Esophagus squamous epithelium (tissue), 5 donors: ENCODE results near the gene SCNN1G. TPM values are rescaled to one million over a fixed set of nuclear protein-coding genes. Genes with fewer than 3 reads are reported as not detected.

ENCODE experiments used
- DNase-seq: peaks from one replicate; lab custom pipeline; 2025; lab: John Stamatoyannopoulos, UW
- H3K27ac ChIP-seq, 4 donors: fragments of 200-600 bp; sonication (generic); one replicate each; pipeline ENCODE4 v1.5.1; 2016 to 2019; ENCODE audit warnings: mild to moderate bottlenecking in 1 of 4
- H3K27me3 ChIP-seq, 4 donors: fragments of 200-600 bp; sonication (generic); 1 replicate in 3 of 4; 2 replicates in 1 of 4; pipeline versions ENCODE4 v1.5.1 to v1.6.0; 2017 to 2021; ENCODE audit warnings: antibody characterized with exemption in 1 of 4
- H3K36me3 ChIP-seq, 3 donors: fragments of 200-600 bp; sonication (generic); one replicate each; pipeline ENCODE4 v1.5.1; 2016 to 2019
- H3K4me1 ChIP-seq, 3 donors: fragments of 200-600 bp; sonication (generic); one replicate each; pipeline ENCODE4 v1.5.1; 2017 to 2019
- H3K4me3 ChIP-seq, 4 donors: fragments of 200-600 bp; sonication (generic); 1 replicate in 3 of 4; 2 replicates in 1 of 4; pipeline ENCODE4 v1.5.1; 2016 to 2019; ENCODE audit warnings: mild to moderate bottlenecking in 2 of 4, moderate library complexity in 1 of 4
- H3K9me3 ChIP-seq, 3 donors: fragments of 200-600 bp; sonication (generic); one replicate each; pipeline ENCODE4 v1.5.1; 2016 to 2019
- POLR2A ChIP-seq, 4 donors: fragments of 450-650 bp; IDR thresholded peaks; one replicate each; pipeline ENCODE4 v1.6.1; 2017; ENCODE audit warnings: antibody characterized with exemption in 4 of 4, mild to moderate bottlenecking in 4 of 4, moderate library complexity in 3 of 4
- WGBS, 2 donors: methylation state at CpG; one replicate each; pipeline ENCODE4 v1.1.5; 2018; 5-methylcytosine and 5-hydroxymethylcytosine counted together
- intact Hi-C: fragments of 100-400 bp; cut with DNase I; formaldehyde crosslinking; loops from one replicate; pipeline ENCODE4 v1.15.0; 2022
- total RNA-seq, 4 donors: library from RNA; depleted of rRNA; stranded (reverse); fragments of >200 nt; gene quantifications; one replicate each; pipeline ENCODE4 v1.1.0, GENCODE V29; 2016
- TF ChIP-seq, protein P1 (sequence below), 6 experiments: fragments of 450-650 bp in 4 of 6; fragments of 200-600 bp in 2 of 6; sonication (generic) in 2 of 6; IDR thresholded peaks; one replicate each; pipeline ENCODE4 v1.5.1; 2016 to 2019; ENCODE audit warnings: antibody characterized with exemption in 6 of 6, mild to moderate bottlenecking in 4 of 6, moderate library complexity in 4 of 6
- donor health status: DM: yes; HTN: yes; CAD: no.

SCNN1G gene
- total RNA-seq, 4 donors from 2014 or later: 5.0 to 10.8 (median 7.0) TPM

DNA sequence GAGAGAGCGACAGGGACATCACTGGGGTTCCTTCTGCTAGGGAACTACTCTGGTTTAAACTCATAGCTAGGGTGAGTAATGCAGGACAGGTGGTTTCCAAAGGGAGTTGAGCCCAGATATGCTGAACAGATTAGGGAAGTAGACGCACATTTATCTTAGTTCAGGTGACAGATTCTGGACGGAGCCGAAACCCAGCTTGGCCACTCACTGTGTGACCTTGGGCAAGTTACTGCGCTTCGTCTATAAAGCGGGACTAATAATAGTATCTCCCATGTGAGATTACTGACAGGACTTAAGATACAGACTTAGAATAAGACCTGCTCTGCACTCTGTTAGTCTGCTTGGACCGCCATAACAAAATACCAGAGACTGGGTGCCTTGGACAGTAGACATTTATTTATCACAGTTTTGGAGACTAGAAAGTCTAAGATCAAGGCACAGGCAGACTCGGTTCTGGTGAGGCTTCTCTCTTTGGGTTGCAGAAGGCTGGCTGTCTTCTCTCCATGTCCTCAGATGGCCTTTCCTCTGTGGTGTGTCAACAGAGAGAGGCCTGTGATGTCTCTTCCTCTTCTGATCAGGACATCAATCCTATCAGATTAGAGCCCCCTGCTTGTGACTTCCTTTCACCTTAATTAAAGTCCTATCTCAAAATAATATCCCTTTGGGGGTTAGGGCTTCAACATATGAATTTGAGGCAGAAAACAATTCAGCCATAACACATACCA lies 12.1 kb downstream of the SCNN1G start:
- DNase-seq: no peak
- no peak for TF ChIP-seq POLR2A (IDR thresholded peaks at IDR 0.05)
- TF ChIP-seq, protein P1, sequence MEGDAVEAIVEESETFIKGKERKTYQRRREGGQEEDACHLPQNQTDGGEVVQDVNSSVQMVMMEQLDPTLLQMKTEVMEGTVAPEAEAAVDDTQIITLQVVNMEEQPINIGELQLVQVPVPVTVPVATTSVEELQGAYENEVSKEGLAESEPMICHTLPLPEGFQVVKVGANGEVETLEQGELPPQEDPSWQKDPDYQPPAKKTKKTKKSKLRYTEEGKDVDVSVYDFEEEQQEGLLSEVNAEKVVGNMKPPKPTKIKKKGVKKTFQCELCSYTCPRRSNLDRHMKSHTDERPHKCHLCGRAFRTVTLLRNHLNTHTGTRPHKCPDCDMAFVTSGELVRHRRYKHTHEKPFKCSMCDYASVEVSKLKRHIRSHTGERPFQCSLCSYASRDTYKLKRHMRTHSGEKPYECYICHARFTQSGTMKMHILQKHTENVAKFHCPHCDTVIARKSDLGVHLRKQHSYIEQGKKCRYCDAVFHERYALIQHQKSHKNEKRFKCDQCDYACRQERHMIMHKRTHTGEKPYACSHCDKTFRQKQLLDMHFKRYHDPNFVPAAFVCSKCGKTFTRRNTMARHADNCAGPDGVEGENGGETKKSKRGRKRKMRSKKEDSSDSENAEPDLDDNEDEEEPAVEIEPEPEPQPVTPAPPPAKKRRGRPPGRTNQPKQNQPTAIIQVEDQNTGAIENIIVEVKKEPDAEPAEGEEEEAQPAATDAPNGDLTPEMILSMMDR (IDR thresholded peaks at IDR 0.05): no peak
- peaks cover 0 to 14% (median 5%) of the 10 kb centered on the region in 3 donors for H3K4me1 ChIP-seq
- H3K4me3 ChIP-seq: no peak overlapping the region
- no peaks in the 10 kb centered on the region for H3K27me3 ChIP-seq
- peaks cover 0 to 98% (median 0%) of the 10 kb centered on the region in 3 donors for H3K36me3 ChIP-seq
- 80% methylated on average over 5 to 9 of the region's 9 CpGs for WGBS, 2 donors
- no peaks in the 10 kb centered on the region for H3K9me3 ChIP-seq
- intact Hi-C loops: no loop called here
- H3K27ac ChIP-seq: no peak overlapping the region

DNA sequence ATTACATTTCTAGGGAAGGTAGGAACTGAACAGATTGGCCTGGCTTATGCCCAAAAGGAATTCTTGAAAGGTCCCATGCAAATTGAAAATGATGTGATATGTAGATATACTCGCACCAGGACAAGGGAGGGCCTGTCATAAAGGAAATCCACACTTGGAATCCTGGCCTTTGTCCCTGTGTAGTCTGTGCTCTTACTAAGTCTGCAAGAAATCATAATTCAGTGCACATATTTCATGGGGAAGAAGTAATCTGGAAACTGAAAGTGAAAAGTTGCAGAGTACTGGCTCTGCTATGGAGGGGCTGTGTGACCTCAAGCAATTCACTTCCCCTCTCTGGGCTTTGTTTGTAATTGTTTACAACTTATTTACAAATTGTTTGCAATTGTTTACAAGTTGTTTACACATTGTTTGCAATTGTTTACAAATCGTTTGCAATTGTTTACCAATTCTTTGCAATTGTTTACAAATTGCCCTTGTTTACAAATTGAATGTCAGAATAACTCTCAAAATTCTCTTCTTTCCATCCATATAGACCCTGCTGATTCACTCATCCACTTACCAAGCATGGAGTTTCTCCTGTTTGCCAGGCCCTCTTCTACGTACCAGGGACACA lies 12.9 kb downstream of the SCNN1G start:
- 49 to 55% methylated on average over 3 of the region's 3 CpGs for WGBS, 2 donors
- DNase-seq: no peak
- intact Hi-C loops: no loop called here
- Histone ChIP-seq H3K4me1 (peaks cover 0 to 14% (median 5%) of the 10 kb centered on the region in 3 donors), H3K36me3 (peaks cover 0 to 98% (median 0%) of the 10 kb centered on the region in 3 donors), H3K4me3 (no peak overlapping the region), H3K9me3 (no peaks in the 10 kb centered on the region), H3K27ac (no peak overlapping the region), H3K27me3 (peaks cover 0 to 3% (median 0%) of the 10 kb centered on the region in 4 donors)
- TF ChIP-seq POLR2A (IDR thresholded peaks at IDR 0.05): no peak
- TF ChIP-seq, protein P1 (IDR thresholded peaks at IDR 0.05): no peak

DNA sequence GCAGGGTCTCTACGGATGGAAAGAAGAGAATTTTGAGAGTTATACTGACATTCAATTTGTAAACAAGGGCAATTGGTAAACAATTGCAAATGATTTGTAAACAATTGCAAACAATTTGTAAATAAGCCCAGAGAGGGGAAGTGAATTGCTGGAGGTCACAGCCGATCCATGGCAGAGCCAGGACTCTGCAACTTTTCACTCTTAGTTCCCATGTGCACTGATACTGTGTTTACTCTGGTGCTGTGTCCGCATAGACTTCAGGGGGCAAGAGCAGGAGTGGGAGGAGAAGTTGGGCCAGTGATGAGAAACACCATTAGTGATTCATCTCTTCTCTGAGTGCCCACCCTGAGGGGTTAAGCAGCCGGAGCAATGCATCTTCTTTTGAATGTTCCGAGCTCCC lies 14.0 kb downstream of the SCNN1G start:
- Histone ChIP-seq H3K27ac (no peak overlapping the region), H3K36me3 (peaks cover 0 to 99% (median 0%) of the 10 kb centered on the region in 3 donors), H3K27me3 (peaks cover 0 to 3% (median 0%) of the 10 kb centered on the region in 4 donors), H3K4me3 (no peak overlapping the region), H3K9me3 (no peaks in the 10 kb centered on the region), H3K4me1 (peaks cover 0 to 14% (median 5%) of the 10 kb centered on the region in 3 donors)
- intact Hi-C loops: no loop called here
- 64 to 70% methylated on average over 5 of the region's 5 CpGs for WGBS, 2 donors
- TF ChIP-seq, protein P1 (IDR thresholded peaks at IDR 0.05): no peak
- no peak for TF ChIP-seq POLR2A (IDR thresholded peaks at IDR 0.05)
- DNase-seq: no peak

DNA sequence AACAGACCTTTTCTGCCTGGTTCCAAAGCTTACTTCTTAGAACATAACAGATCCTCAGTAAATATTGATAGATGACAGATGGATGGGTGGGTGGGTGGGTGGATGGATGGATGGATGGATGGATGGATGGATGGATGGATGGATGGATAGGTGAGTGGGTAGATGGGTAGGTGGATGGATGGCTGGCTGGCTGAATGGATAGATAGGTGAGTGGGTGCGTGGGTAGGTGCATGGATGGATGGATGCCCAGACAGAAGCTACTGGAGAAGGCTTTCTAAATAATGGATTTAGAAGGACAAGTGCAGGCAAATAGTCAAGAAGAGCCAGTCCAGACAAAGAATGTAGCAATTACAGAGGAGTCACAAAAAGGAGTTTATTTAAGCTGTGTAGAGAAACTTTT lies 19.6 kb downstream of the SCNN1G start:
- no peaks in the 10 kb centered on the region for H3K9me3 ChIP-seq
- H3K4me1 ChIP-seq: no peaks in the 10 kb centered on the region
- TF ChIP-seq, protein P1 (IDR thresholded peaks at IDR 0.05): no peak
- no peak for TF ChIP-seq POLR2A (IDR thresholded peaks at IDR 0.05)
- H3K36me3 ChIP-seq: peaks cover 0 to 82% (median 0%) of the 10 kb centered on the region in 3 donors
- DNase-seq: no peak
- 41 to 76% methylated on average over 1 of the region's 1 CpG for WGBS, 2 donors
- H3K4me3 ChIP-seq: no peak overlapping the region
- peaks cover 0 to 3% (median 0%) of the 10 kb centered on the region in 4 donors for H3K27me3 ChIP-seq
- intact Hi-C loops: no loop called here
- no peak overlapping the region for H3K27ac ChIP-seq

DNA sequence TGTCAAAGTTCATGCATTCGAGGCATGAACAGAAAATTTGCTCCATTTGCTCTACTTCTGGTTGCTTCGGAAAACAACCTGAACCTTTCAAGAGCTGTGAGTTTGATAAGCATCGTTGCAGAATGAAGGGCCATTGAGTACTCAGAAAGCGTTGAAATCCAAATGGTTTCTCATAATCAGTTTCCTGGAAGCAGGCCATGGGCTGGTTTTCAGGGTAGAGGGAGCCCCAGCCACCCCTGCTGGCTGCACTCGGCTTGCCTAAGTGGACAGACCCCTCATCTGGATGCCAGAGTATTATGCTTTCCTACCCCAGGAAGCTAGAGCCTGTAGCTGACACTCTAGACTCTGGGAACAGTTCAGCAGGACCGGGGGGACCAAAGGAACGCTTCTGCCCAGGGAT lies 24.4 kb downstream of the SCNN1G start:
- Histone ChIP-seq H3K4me3 (no peak overlapping the region), H3K9me3 (no peaks in the 10 kb centered on the region), H3K27ac (no peak overlapping the region), H3K36me3 (peaks cover 0 to 83% (median 0%) of the 10 kb centered on the region in 3 donors), H3K4me1 (no peaks in the 10 kb centered on the region), H3K27me3 (peaks cover 0 to 5% (median 0%) of the 10 kb centered on the region in 4 donors)
- intact Hi-C loops: no loop called here
- WGBS, 2 donors: 82 to 85% methylated on average over 5 to 6 of the region's 7 CpGs
- no peak for TF ChIP-seq POLR2A (IDR thresholded peaks at IDR 0.05)
- TF ChIP-seq, protein P1 (IDR thresholded peaks at IDR 0.05): no peak
- DNase-seq: no peak
